ENCODE results near the gene ASPRV1. TPM values are rescaled to one million over a fixed set of nuclear protein-coding genes. Genes with fewer than 3 reads are reported as not detected.
A peak's percentile ranks its signal among the peaks of the same experiment; 100 is the strongest.

ASPRV1 gene
- total RNA-seq, 3 donors from 2014 or later (not counting 1 experiment from before 2014, with no cell fraction given) = 1.4 to 2.7 (median 1.9) TPM

DNA sequence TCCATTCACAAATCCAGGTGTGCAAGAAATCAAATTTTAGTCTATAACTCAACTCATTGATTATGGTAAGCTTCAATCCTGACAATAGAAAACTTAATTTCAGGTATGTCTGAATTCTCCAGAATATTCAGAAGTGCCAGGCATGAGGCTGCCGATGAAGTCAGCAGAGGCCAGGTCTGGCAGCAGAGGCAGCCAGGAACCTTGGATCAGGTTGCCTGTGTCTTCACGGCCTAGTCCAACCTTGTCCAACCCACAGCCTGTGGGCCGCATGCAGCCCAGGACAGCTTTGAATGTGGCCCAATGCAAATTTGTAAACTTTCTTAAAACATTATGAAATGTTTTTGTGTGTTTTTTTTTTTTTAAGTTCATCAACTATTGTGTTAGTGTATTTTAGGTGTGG, 46.9 kb upstream of the ASPRV1 start:
- no peak overlapping the region for H3K4me3 Mint-ChIP-seq
- intact Hi-C loops (cut with micrococcal nuclease) = no loop called here
- no peaks in the 10 kb centered on the region for H3K9me3 Mint-ChIP-seq
- Histone ChIP-seq H3K27ac (ENCODE audit: low read length) (no peak overlapping the region), H3K4me3 (ENCODE audit: low read length) (no peak overlapping the region), H3K27me3 (ENCODE audit: control insufficient read depth, insufficient read depth, low read length) (no peaks in the 10 kb centered on the region), H3K9me3 (ENCODE audit: control insufficient read depth, insufficient read depth, low read length) (no peaks in the 10 kb centered on the region), H3K4me1 (ENCODE audit: control insufficient read depth, insufficient read depth, low read length) (peaks cover 16% of the 10 kb centered on the region), H3K36me3 (ENCODE audit: control insufficient read depth, insufficient read depth, low read length) (no peaks in the 10 kb centered on the region)
- ATAC-seq (no peak), DNase-seq (no peak)
- 99% methylated on average over 3 of the region's 3 CpGs for WGBS (ENCODE audit: insufficient coverage)
- H3K27me3 Mint-ChIP-seq (ENCODE audit: low read depth in 2 of 2) = no peaks in the 10 kb centered on the region
- H3K27ac Mint-ChIP-seq = no peak overlapping the region
- TF ChIP-seq, protein P1, sequence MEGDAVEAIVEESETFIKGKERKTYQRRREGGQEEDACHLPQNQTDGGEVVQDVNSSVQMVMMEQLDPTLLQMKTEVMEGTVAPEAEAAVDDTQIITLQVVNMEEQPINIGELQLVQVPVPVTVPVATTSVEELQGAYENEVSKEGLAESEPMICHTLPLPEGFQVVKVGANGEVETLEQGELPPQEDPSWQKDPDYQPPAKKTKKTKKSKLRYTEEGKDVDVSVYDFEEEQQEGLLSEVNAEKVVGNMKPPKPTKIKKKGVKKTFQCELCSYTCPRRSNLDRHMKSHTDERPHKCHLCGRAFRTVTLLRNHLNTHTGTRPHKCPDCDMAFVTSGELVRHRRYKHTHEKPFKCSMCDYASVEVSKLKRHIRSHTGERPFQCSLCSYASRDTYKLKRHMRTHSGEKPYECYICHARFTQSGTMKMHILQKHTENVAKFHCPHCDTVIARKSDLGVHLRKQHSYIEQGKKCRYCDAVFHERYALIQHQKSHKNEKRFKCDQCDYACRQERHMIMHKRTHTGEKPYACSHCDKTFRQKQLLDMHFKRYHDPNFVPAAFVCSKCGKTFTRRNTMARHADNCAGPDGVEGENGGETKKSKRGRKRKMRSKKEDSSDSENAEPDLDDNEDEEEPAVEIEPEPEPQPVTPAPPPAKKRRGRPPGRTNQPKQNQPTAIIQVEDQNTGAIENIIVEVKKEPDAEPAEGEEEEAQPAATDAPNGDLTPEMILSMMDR (IDR thresholded peaks at IDR 0.05) = no peak
- H3K4me1 Mint-ChIP-seq = peaks cover 23% of the 10 kb centered on the region in 2 donors
- H3K36me3 Mint-ChIP-seq = no peaks in the 10 kb centered on the region

DNA sequence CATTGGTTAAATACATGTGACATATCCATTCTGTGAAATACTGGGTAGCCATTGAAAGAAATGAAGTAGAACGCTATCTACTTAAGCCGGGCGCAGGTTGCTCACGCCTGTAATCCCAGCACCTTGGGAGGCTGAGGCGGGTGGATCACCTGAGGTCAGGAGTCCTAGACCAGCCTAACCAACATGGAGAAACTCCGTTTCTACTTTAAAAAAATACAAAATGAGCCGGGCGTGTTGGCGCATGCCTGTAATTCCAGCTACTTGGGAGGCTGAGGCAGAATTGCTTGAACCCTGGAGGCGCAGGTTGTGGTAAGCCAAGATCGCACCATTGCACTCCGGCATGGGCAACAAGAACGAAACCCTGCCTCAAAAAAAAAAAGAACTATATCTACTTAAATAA, 45.7 kb upstream of the ASPRV1 start:
- H3K36me3 Mint-ChIP-seq = no peaks in the 10 kb centered on the region
- no peak for DNase-seq
- Histone ChIP-seq H3K4me1 (ENCODE audit: control insufficient read depth, insufficient read depth, low read length) (peaks cover 22% of the 10 kb centered on the region), H3K9me3 (ENCODE audit: control insufficient read depth, insufficient read depth, low read length) (no peaks in the 10 kb centered on the region), H3K27me3 (ENCODE audit: control insufficient read depth, insufficient read depth, low read length) (no peaks in the 10 kb centered on the region), H3K36me3 (ENCODE audit: control insufficient read depth, insufficient read depth, low read length) (no peaks in the 10 kb centered on the region), H3K27ac (ENCODE audit: low read length) (no peak overlapping the region), H3K4me3 (ENCODE audit: low read length) (no peak overlapping the region)
- WGBS (ENCODE audit: insufficient coverage) = 98% methylated on average over 10 of the region's 13 CpGs
- no peak overlapping the region for H3K4me3 Mint-ChIP-seq
- no peak for ATAC-seq
- no peaks in the 10 kb centered on the region for H3K27me3 Mint-ChIP-seq (ENCODE audit: low read depth in 2 of 2)
- TF ChIP-seq, protein P1 (IDR thresholded peaks at IDR 0.05) = no peak
- H3K9me3 Mint-ChIP-seq = no peaks in the 10 kb centered on the region
- peaks cover 31 to 33% of the 10 kb centered on the region in 2 donors for H3K4me1 Mint-ChIP-seq
- H3K27ac Mint-ChIP-seq = no peak overlapping the region
- intact Hi-C loops (cut with micrococcal nuclease) = no loop called here

DNA sequence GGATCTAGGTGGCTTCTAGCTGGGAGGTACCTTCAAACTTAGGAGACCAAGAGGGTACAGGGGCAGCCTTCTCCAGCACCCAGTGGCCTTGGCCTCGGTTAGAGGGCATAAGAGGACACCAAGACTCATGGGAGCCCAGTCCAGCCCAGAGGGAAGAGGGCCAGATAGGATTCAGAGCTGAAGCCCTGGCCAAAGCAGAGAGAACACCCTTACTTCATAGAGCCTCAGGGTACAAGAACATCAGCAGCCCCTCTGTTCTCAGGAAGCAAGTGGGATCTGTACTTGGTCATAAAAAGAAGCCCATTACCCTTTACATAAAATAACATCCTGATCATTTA, 45.0 kb upstream of the ASPRV1 start:
- Histone ChIP-seq H3K27me3 (ENCODE audit: control insufficient read depth, insufficient read depth, low read length) (no peaks in the 10 kb centered on the region), H3K9me3 (ENCODE audit: control insufficient read depth, insufficient read depth, low read length) (no peaks in the 10 kb centered on the region), H3K4me3 (ENCODE audit: low read length) (no peak overlapping the region), H3K27ac (ENCODE audit: low read length) (no peak overlapping the region), H3K4me1 (ENCODE audit: control insufficient read depth, insufficient read depth, low read length) (peaks cover 28% of the 10 kb centered on the region), H3K36me3 (ENCODE audit: control insufficient read depth, insufficient read depth, low read length) (no peaks in the 10 kb centered on the region)
- ATAC-seq = no peak
- H3K27me3 Mint-ChIP-seq (ENCODE audit: low read depth in 2 of 2) = no peaks in the 10 kb centered on the region
- H3K4me1 Mint-ChIP-seq = peaks cover 31 to 32% of the 10 kb centered on the region in 2 donors
- WGBS (ENCODE audit: insufficient coverage) = 88% methylated on average over 1 of the region's 1 CpG
- intact Hi-C loops (cut with micrococcal nuclease) = no loop called here
- TF ChIP-seq, protein P1 (IDR thresholded peaks at IDR 0.05) = no peak
- H3K4me3 Mint-ChIP-seq = no peak overlapping the region
- no peaks in the 10 kb centered on the region for H3K36me3 Mint-ChIP-seq
- H3K9me3 Mint-ChIP-seq = no peaks in the 10 kb centered on the region
- H3K27ac Mint-ChIP-seq = no peak overlapping the region
- DNase-seq = no peak

DNA sequence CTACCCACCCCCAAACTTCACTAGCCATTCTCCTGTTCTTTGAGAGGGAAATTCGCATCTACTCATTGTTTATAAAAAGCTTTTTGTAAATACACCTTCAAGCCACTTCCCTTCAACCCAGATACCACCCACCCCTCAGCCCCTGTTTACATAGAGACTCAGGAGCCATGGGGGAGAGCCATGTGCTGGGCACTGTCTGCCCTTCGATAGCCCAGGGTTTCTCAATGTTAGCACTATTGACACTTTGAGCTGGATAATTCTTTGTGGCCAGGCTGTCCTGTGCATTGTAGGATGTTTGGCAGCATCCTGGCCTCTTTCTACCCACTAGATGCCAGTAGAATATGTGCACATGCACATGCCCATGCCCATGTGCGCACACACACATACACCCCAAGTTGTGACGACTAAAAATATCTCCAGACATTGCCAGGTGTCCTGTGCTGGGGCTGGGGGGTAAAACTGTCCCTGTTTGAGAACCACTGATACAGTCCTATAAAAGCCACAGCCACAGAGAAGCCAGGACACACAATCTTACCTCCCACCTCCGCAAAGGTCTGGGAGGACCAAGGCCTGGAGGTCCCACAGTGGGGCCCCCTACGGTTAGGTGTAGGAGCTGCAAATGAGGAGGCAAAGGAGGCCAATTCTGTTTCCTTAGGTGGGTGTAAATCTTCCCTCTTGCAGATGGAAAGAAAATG, 44.5 kb upstream of the ASPRV1 start:
- Mint-ChIP-seq H3K9me3 (no peaks in the 10 kb centered on the region), H3K27ac (peak overlapping the region in 1 of 2 donors; percentile 4), H3K4me3 (no peak overlapping the region), H3K36me3 (no peaks in the 10 kb centered on the region), H3K4me1 (peaks cover 26 to 27% of the 10 kb centered on the region in 2 donors), H3K27me3 (ENCODE audit: low read depth in 2 of 2) (no peaks in the 10 kb centered on the region)
- TF ChIP-seq, protein P1 (IDR thresholded peaks at IDR 0.05) = no peak
- H3K36me3 ChIP-seq (ENCODE audit: control insufficient read depth, insufficient read depth, low read length) = no peaks in the 10 kb centered on the region
- 98% methylated on average over 5 of the region's 6 CpGs for WGBS (ENCODE audit: insufficient coverage)
- H3K4me1 ChIP-seq (ENCODE audit: control insufficient read depth, insufficient read depth, low read length) = peaks cover 27% of the 10 kb centered on the region
- intact Hi-C loops (cut with micrococcal nuclease) = no loop called here
- DNase-seq (no peak), ATAC-seq (no peak)
- no peak overlapping the region for H3K4me3 ChIP-seq (ENCODE audit: low read length)
- H3K27ac ChIP-seq (ENCODE audit: low read length) = no peak overlapping the region
- H3K9me3 ChIP-seq (ENCODE audit: control insufficient read depth, insufficient read depth, low read length) = no peaks in the 10 kb centered on the region
- no peaks in the 10 kb centered on the region for H3K27me3 ChIP-seq (ENCODE audit: control insufficient read depth, insufficient read depth, low read length)

All from natural killer cell (primary cell).